Esophagus squamous epithelium (tissue), 4 donors: Measurements from ENCODE around the gene BZW2.

Source experiments
- POLR2A ChIP-seq, 4 donors: fragments of 450-650 bp; IDR thresholded peaks; one replicate each; pipeline ENCODE4 v1.6.1; 2017; ENCODE audit warnings: antibody characterized with exemption in 4 of 4, mild to moderate bottlenecking in 4 of 4, moderate library complexity in 3 of 4
- TF ChIP-seq, protein P1 (sequence below), 6 experiments: fragments of 450-650 bp in 4 of 6; fragments of 200-600 bp in 2 of 6; sonication (generic) in 2 of 6; IDR thresholded peaks; one replicate each; pipeline ENCODE4 v1.5.1; 2016 to 2019; ENCODE audit warnings: antibody characterized with exemption in 6 of 6, mild to moderate bottlenecking in 4 of 6, moderate library complexity in 4 of 6

DNA sequence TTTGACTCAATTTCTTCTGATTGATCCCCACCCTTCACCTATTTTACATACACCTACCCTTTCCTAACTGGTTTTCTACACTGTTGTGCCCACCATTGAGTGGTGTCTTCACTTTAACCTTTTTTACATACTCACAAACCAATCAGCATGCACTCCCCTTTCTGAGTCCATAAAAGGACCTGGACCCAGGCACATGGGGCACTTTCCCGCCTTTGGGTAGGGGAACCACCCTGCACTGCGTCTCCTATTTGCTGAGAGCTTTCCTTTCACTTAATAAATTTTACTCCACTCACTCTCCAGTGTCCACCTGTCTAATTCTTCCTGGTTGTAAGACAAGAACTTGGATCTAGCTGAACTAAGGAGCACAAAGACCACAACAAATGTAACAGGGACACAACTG is 34.3 kb upstream of the BZW2 start:
- TF ChIP-seq, protein P1, sequence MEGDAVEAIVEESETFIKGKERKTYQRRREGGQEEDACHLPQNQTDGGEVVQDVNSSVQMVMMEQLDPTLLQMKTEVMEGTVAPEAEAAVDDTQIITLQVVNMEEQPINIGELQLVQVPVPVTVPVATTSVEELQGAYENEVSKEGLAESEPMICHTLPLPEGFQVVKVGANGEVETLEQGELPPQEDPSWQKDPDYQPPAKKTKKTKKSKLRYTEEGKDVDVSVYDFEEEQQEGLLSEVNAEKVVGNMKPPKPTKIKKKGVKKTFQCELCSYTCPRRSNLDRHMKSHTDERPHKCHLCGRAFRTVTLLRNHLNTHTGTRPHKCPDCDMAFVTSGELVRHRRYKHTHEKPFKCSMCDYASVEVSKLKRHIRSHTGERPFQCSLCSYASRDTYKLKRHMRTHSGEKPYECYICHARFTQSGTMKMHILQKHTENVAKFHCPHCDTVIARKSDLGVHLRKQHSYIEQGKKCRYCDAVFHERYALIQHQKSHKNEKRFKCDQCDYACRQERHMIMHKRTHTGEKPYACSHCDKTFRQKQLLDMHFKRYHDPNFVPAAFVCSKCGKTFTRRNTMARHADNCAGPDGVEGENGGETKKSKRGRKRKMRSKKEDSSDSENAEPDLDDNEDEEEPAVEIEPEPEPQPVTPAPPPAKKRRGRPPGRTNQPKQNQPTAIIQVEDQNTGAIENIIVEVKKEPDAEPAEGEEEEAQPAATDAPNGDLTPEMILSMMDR (IDR thresholded peaks at IDR 0.05), result no peak
- no peak for TF ChIP-seq POLR2A (IDR thresholded peaks at IDR 0.05)
